Measurements from ENCODE around the gene EVPLL.

DNA sequence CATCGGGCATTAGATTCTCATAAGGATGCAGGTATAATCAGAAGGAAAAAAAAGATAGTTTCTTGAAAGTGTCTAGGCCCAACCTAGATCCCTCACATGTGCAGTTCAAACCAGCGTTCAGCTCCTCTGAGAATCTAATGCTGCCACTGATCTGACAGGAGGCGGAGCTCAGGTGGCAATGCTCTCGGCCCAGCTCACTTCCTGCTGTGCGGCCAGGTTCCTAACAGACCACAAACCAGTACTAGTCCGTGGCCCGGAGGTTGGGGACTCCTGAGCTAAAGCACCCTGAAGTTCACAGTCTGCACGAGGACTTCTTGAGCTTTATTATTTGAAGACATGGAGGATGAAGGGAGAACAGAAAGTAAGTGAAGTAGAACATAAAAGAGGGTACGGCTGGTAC lies 45.7 kb upstream of the EVPLL start:
- TF ChIP-seq, protein P1, sequence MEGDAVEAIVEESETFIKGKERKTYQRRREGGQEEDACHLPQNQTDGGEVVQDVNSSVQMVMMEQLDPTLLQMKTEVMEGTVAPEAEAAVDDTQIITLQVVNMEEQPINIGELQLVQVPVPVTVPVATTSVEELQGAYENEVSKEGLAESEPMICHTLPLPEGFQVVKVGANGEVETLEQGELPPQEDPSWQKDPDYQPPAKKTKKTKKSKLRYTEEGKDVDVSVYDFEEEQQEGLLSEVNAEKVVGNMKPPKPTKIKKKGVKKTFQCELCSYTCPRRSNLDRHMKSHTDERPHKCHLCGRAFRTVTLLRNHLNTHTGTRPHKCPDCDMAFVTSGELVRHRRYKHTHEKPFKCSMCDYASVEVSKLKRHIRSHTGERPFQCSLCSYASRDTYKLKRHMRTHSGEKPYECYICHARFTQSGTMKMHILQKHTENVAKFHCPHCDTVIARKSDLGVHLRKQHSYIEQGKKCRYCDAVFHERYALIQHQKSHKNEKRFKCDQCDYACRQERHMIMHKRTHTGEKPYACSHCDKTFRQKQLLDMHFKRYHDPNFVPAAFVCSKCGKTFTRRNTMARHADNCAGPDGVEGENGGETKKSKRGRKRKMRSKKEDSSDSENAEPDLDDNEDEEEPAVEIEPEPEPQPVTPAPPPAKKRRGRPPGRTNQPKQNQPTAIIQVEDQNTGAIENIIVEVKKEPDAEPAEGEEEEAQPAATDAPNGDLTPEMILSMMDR (IDR thresholded peaks at IDR 0.05): no peak
- TF ChIP-seq POLR2A (IDR thresholded peaks at IDR 0.05): no peak
